HG03469 (cell line): ENCODE data around the gene SLC5A7.

Experiments
- ATAC-seq: cut with Tn5 transposase; IDR thresholded peaks from one replicate; pipeline ENCODE4 v1.9.1; 2021; ENCODE audit warnings: mild to moderate bottlenecking, moderate library complexity, moderate number of reproducible peaks; ENCODE audit not compliant: unreplicated experiment

Gene SLC5A7

DNA sequence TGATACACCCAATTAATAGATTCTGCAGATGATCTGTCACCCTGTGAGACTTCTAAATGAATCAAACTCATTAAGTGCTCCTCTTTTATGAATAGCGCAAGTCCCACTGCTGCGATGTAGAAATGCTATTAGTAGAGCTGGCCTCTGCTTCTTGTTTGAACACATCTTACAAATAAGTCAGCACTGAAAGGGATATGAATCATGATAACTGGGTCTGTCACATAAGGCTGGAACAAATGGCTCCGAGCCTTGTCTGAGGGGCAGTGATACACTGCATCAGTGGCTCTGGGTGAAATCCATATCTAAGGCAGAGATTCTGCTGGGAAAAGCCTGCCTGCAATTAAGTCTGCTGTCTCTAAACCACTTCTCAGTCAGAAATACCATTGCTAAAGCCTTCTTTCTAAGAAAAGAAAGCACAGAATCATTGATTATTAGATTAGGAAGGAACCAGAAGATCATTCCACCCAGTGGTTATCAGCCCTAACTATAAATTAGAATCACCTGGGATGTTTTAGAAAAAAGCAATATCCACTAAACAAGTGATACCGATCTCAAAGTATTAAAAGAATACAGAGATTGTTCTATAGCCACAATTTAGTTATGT, 75.2 kb downstream of the SLC5A7 start:
- ATAC-seq: no peak
